IMR-90 (cell line): ENCODE data around the gene PCP4L1. TPM values are rescaled to one million over a fixed set of nuclear protein-coding genes. Genes with fewer than 3 reads are reported as not detected.

Experiments used
- ATAC-seq: fragments of 200-7000 bp; cut with Tn5 transposase; 2 replicates; pipeline ENCODE4 v1.9.1; 2020; ENCODE audit warnings: low read depth, mild to moderate bottlenecking, moderate library complexity
- BruUV-seq: library from RNA; stranded (reverse); fragments of 400-500 nt; replicated peaks from 2 replicates; lab custom pipeline; 2021; lab: Mats Ljungman, UMichigan
- CTCF ChIA-PET: fragments of 300-600 bp; formaldehyde crosslinking; extraction: SDS; loops from one replicate; lab custom pipeline; 2021; ENCODE audit warnings: antibody characterized with exemption; lab: Yijun Ruan, JAX
- POLR2A ChIA-PET: fragments of 300-600 bp; sonication (Branson Sonifier 250); formaldehyde crosslinking; loops from one replicate; lab custom pipeline; 2022; ENCODE audit warnings: antibody characterized with exemption; ENCODE audit not compliant: unreplicated experiment; lab: Charles Lee
- DNase-seq: peaks from one replicate; pipeline ENCODE4 v3.0.0; 2013
- H2AFZ ChIP-seq: replicated peaks from 2 replicates; pipeline ENCODE3; 2013; ENCODE audit warnings: low read length, mild to moderate bottlenecking; ENCODE audit not compliant: poor library complexity
- H2AK5ac ChIP-seq: 2 replicates; pipeline ENCODE4 v1.6.1; 2013; ENCODE audit warnings: low read depth, low read length, inconsistent platforms
- H2AK9ac ChIP-seq: replicated peaks from 2 replicates; pipeline ENCODE3; 2013; ENCODE audit warnings: mild to moderate bottlenecking, low read depth, low read length, moderate library complexity; ENCODE audit not compliant: poor library complexity
- H2BK120ac ChIP-seq: 2 replicates; pipeline ENCODE4 v1.6.1; 2013; ENCODE audit warnings: low read depth, low read length, inconsistent platforms
- H2BK15ac ChIP-seq: 3 replicates; pipeline ENCODE4 v1.6.1; 2013; ENCODE audit warnings: low read depth, low read length, inconsistent platforms
- H2BK20ac ChIP-seq: 2 replicates; pipeline ENCODE4 v1.6.1; 2013; ENCODE audit warnings: low read depth, mild to moderate bottlenecking, inconsistent platforms, low read length, moderate library complexity
- H2BK5ac ChIP-seq: 2 replicates; pipeline ENCODE4 v1.6.1; 2013; ENCODE audit warnings: mild to moderate bottlenecking, low read depth, low read length, inconsistent platforms; ENCODE audit not compliant: poor library complexity, severe bottlenecking
- H3K14ac ChIP-seq: replicated peaks from 2 replicates; pipeline ENCODE4 v1.6.1; 2013; ENCODE audit warnings: low read depth, low read length, inconsistent platforms
- H3K18ac ChIP-seq: 2 replicates; pipeline ENCODE4 v1.6.1; 2013; ENCODE audit warnings: low read depth, low read length, control low read depth
- H3K23ac ChIP-seq: 2 replicates; pipeline ENCODE4 v1.6.1; 2013; ENCODE audit warnings: low read depth, low read length, inconsistent platforms
- H3K27ac ChIP-seq: 2 replicates; pipeline ENCODE4 v1.5.1; 2013; ENCODE audit warnings: mild to moderate bottlenecking, control low read depth, low read length; ENCODE audit not compliant: insufficient read depth
- H3K27me3 ChIP-seq: 2 replicates; pipeline ENCODE4 v1.6.1; 2013; ENCODE audit warnings: low read length; ENCODE audit not compliant: control insufficient read depth, insufficient read depth
- H3K36me3 ChIP-seq: 2 replicates; pipeline ENCODE4 v1.6.1; 2013; ENCODE audit warnings: low read length, mixed read lengths; ENCODE audit not compliant: control insufficient read depth, insufficient read depth
- H3K4ac ChIP-seq: 2 replicates; pipeline ENCODE4 v1.6.1; 2013; ENCODE audit warnings: low read depth, low read length, inconsistent platforms
- H3K4me1 ChIP-seq: 2 replicates; pipeline ENCODE4 v1.6.1; 2013; ENCODE audit warnings: low read length, mixed read lengths; ENCODE audit not compliant: control insufficient read depth, insufficient read depth
- H3K4me2 ChIP-seq: 2 replicates; pipeline ENCODE4 v1.6.1; 2013; ENCODE audit warnings: low read depth, mild to moderate bottlenecking, control low read depth, low read length, moderate library complexity
- H3K4me3 ChIP-seq: 2 replicates; pipeline ENCODE4 v1.5.1; 2013; ENCODE audit warnings: low read depth, mild to moderate bottlenecking, control low read depth, low read length, moderate library complexity; ENCODE audit not compliant: insufficient read depth
- H3K56ac ChIP-seq: 2 replicates; pipeline ENCODE4 v1.6.1; 2013; ENCODE audit warnings: low read length, inconsistent platforms; ENCODE audit not compliant: insufficient read depth; ENCODE audit errors: extremely low read depth
- H3K79me1 ChIP-seq, 2 experiments: 2 replicates each; pipeline ENCODE4 v1.6.1; 2013; ENCODE audit warnings: low read length in 2 of 2, inconsistent platforms in 1 of 2, low read depth in 1 of 2
- H3K9ac ChIP-seq: 2 replicates; pipeline ENCODE4 v1.6.1; 2013; ENCODE audit warnings: low read depth, low read length, control low read depth
- H3K9me1 ChIP-seq: 2 replicates; pipeline ENCODE4 v1.6.1; 2013; ENCODE audit warnings: low read length, inconsistent platforms; ENCODE audit not compliant: insufficient read depth
- H3K9me3 ChIP-seq: 2 replicates; pipeline ENCODE4 v1.6.1; 2013; ENCODE audit warnings: low read length; ENCODE audit not compliant: control insufficient read depth, insufficient read depth
- H4K20me1 ChIP-seq: 2 replicates; pipeline ENCODE4 v1.6.1; 2013; ENCODE audit warnings: low read length, inconsistent platforms; ENCODE audit not compliant: insufficient read depth
- H4K5ac ChIP-seq: 2 replicates; pipeline ENCODE4 v1.6.1; 2013; ENCODE audit warnings: mild to moderate bottlenecking, low read depth, low read length, control low read depth
- H4K8ac ChIP-seq, 2 experiments: 2 replicates each; pipeline ENCODE4 v1.6.1; 2013; ENCODE audit warnings: low read depth in 2 of 2, low read length in 2 of 2, control low read depth in 1 of 2, inconsistent platforms in 1 of 2
- H4K91ac ChIP-seq: 2 replicates; pipeline ENCODE4 v1.6.1; 2013; ENCODE audit warnings: low read depth, low read length, inconsistent platforms; ENCODE audit not compliant: insufficient read depth
- BHLHE40 ChIP-seq: fragments of 150-350 bp; IDR thresholded peaks from 2 replicates; pipeline ENCODE4 v1.6.1; 2016; ENCODE audit warnings: mild to moderate bottlenecking, low read depth, low read length
- CEBPB ChIP-seq: IDR thresholded peaks from 2 replicates; pipeline ENCODE4 v1.6.1; 2012; ENCODE audit warnings: low read depth, low read length, improper control_type of control experiment
- CHD1 ChIP-seq: IDR thresholded peaks from 2 replicates; pipeline ENCODE4 v1.6.1; 2012; ENCODE audit warnings: low read depth, low read length, improper control_type of control experiment
- MAFK ChIP-seq: IDR thresholded peaks from 2 replicates; pipeline ENCODE4 v1.6.1; 2012; ENCODE audit warnings: low read depth, low read length, improper control_type of control experiment
- MAZ ChIP-seq: IDR thresholded peaks from 2 replicates; pipeline ENCODE4 v1.6.1; 2012; ENCODE audit warnings: low read depth, mild to moderate bottlenecking, low read length, improper control_type of control experiment, moderate library complexity, borderline replicate concordance
- MXI1 ChIP-seq: IDR thresholded peaks from 2 replicates; pipeline ENCODE4 v1.6.1; 2012; ENCODE audit warnings: low read depth, mild to moderate bottlenecking, low read length, moderate library complexity, borderline replicate concordance
- NFE2L2 ChIP-seq: fragments of 150-350 bp; IDR thresholded peaks from 2 replicates; pipeline ENCODE4 v1.6.1; 2016; ENCODE audit warnings: low read depth, mild to moderate bottlenecking, low read length
- POLR2A ChIP-seq: IDR thresholded peaks from 2 replicates; pipeline ENCODE4 v1.6.1; 2012; ENCODE audit warnings: mild to moderate bottlenecking, low read depth, low read length
- RAD21 ChIP-seq: IDR thresholded peaks from 2 replicates; pipeline ENCODE4 v1.6.1; 2012; ENCODE audit warnings: low read length, improper control_type of control experiment
- RCOR1 ChIP-seq: IDR thresholded peaks from 2 replicates; pipeline ENCODE4 v1.6.1; 2012; ENCODE audit warnings: mild to moderate bottlenecking, low read length, improper control_type of control experiment; ENCODE audit not compliant: insufficient replicate concordance
- RFX5 ChIP-seq: IDR thresholded peaks from 2 replicates; pipeline ENCODE4 v1.8.0; 2012; ENCODE audit warnings: low read depth, mild to moderate bottlenecking, low read length, moderate library complexity
- SMC3 ChIP-seq: fragments of 150-350 bp; IDR thresholded peaks from 2 replicates; pipeline ENCODE4 v1.6.1; 2016; ENCODE audit warnings: low read depth, mild to moderate bottlenecking, antibody characterized with exemption, low read length, moderate library complexity
- WGBS, 2 experiments: methylation state at CpG; one replicate each; pipeline versions ENCODE4 v1.1.5 to v1.1.7; 2013; ENCODE audit warnings: missing lambda C conversion rate in 2 of 2; ENCODE audit not compliant: insufficient read length in 1 of 2; ENCODE audit errors: extremely low coverage in 2 of 2; 5-methylcytosine and 5-hydroxymethylcytosine counted together
- dilution Hi-C: fragments of 300-500 bp; cut with HindIII; formaldehyde crosslinking; loops from one replicate; pipeline ENCODE4 v1.14.3; 2018; ENCODE audit warnings: low sequenced_read_pairs; ENCODE audit not compliant: unreplicated experiment
- in situ Hi-C: fragments of 300-500 bp; cut with MboI; formaldehyde crosslinking; loops from 3 replicates; pipeline ENCODE4 v1.14.3; 2019; ENCODE audit warnings: low sequenced_read_pairs, inconsistent platforms, mixed read lengths
- intact Hi-C: fragments of 100-400 bp; cut with micrococcal nuclease; formaldehyde crosslinking; loops from 2 replicates; pipeline ENCODE4 v1.10.0; 2022
- polyA plus RNA-seq, 3 experiments: library from polyadenylated mRNA; depleted of rRNA; stranded (reverse); fragments of >200 nt; gene quantifications; 2 replicates each; pipeline ENCODE4 v1.2.3, GENCODE V29; 2012; ENCODE audit warnings: low replicate concordance in 1 of 3
- total RNA-seq: library from RNA; depleted of rRNA; stranded (reverse); fragments of >200 nt; gene quantifications from 2 replicates; pipeline ENCODE4 v1.2.3, GENCODE V29; 2012
- TF ChIP-seq, protein P1 (sequence below): fragments of 150-350 bp; IDR thresholded peaks from 2 replicates; pipeline ENCODE4 v1.6.1; 2016; ENCODE audit warnings: low read depth, mild to moderate bottlenecking, low read length, moderate library complexity, borderline replicate concordance
- TF ChIP-seq, protein P2 (sequence below): conservative IDR thresholded peaks from 2 replicates; pipeline ENCODE4 v1.5.1; 2012; ENCODE audit warnings: mild to moderate bottlenecking, low read depth, low read length, improper control_type of control experiment
- TF ChIP-seq, protein P3 (sequence below): fragments of 150-350 bp; IDR thresholded peaks from 2 replicates; pipeline ENCODE4 v1.6.1; 2017; ENCODE audit warnings: mild to moderate bottlenecking, antibody characterized with exemption, low read length, low read depth

The PCP4L1 gene
- total and polyA plus RNA-seq, 2 of the 4 experiments (the other 2 are of a cell fraction): not detected

DNA sequence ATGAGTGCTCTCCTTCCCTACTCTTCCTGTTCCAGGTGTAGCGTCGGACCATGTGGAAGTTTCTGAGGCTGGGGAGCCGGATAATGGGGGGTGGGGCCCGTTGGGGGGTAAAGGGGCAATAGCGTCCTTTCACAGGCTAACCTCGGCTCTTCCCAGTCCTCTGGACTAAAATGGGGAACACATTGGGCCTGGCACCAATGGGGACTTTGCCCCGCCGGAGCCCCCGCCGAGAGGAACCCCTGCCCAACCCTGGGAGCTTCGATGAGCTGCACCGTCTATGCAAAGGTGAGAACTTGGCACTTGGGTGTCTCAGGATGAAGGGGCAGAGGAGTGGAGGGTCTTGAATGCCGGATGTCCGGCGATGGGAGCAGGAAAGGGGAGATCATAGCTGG is 32.2 kb upstream of the PCP4L1 start:
- Histone ChIP-seq H3K14ac (peak overlapping the region; percentile 89), H3K9me3 (no peaks in the 10 kb centered on the region), H2BK5ac (peak overlapping the region; percentile 29), H2AK9ac (peak overlapping the region; percentile 97), H4K8ac (peak overlapping the region; percentile 96 to 97), H3K27ac (peak overlapping the region; percentile 68), H3K79me1 (peaks cover 9 to 17% of the 10 kb centered on the region in 2 experiments; a peak in 3 of 4 replicates), H3K9ac (peak overlapping the region; percentile 81), H2AK5ac (peak overlapping the region; percentile 67; the same call in 1 of the 2 replicates), H4K20me1 (no peaks in the 10 kb centered on the region), H3K4ac (peak overlapping the region; percentile 83), H3K9me1 (peaks cover 8% of the 10 kb centered on the region; the same call in 1 of the 2 replicates), H3K4me1 (peaks cover 9% of the 10 kb centered on the region; the same call in 1 of the 2 replicates), H4K5ac (peak overlapping the region; percentile 69), H3K4me2 (peak overlapping the region; percentile 81), H3K4me3 (peak overlapping the region; percentile 74), H2AFZ (peak overlapping the region; percentile 98), H2BK15ac (0 out of 3 replicates have a peak overlapping the region, but pooled peaks have one; percentile 39), H3K18ac (peak overlapping the region; percentile 16; the same call in 1 of the 2 replicates), H3K27me3 (no peaks in the 10 kb centered on the region; the same call in 1 of the 2 replicates), H4K91ac (peak overlapping the region; percentile 92), H3K23ac (peak overlapping the region; percentile 62), H3K36me3 (peaks cover 19% of the 10 kb centered on the region), H2BK120ac (peak overlapping the region; percentile 66), H2BK20ac (no peak overlapping the region), H3K56ac (peak overlapping the region; percentile 89)
- ChIA-PET CTCF (interaction anchor here (0.5 to 3.2 kb wide), 14 partner anchors 9 to 159 kb away, joined by 3 to 21 read pairs (median 4); partner anchors contain the start of genes ADAMTS4 and NDUFS2), POLR2A (interaction anchor here (0.5 kb wide), 1 partner anchor 132 kb away, joined by 6 read pairs; no protein-coding TSS in a partner anchor)
- WGBS, 2 experiments: 10% methylated on average over 2 of the region's 15 CpGs; no CpG with 5 or more reads in 1 of the 2 experiments
- in situ Hi-C loops: loop anchor here (5.0 kb wide), 2 partner anchors 66 to 156 kb away; no protein-coding TSS in a partner anchor
- dilution Hi-C loops: no loop called here
- ATAC-seq (no peak), DNase-seq (no peak)
- no TSS peak for BruUV-seq
- intact Hi-C loops: no loop called here
- TF ChIP-seq BHLHE40 (no peak), RFX5 (no peak), CEBPB (no peak), CHD1 (no peak), SMC3 (no peak), RAD21 (no peak), MAZ (no peak), RCOR1 (no peak), MXI1 (no peak), NFE2L2 (no peak), POLR2A (no peak), MAFK (no peak)
- TF ChIP-seq, protein P1, sequence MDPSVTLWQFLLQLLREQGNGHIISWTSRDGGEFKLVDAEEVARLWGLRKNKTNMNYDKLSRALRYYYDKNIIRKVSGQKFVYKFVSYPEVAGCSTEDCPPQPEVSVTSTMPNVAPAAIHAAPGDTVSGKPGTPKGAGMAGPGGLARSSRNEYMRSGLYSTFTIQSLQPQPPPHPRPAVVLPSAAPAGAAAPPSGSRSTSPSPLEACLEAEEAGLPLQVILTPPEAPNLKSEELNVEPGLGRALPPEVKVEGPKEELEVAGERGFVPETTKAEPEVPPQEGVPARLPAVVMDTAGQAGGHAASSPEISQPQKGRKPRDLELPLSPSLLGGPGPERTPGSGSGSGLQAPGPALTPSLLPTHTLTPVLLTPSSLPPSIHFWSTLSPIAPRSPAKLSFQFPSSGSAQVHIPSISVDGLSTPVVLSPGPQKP: no peak
- TF ChIP-seq, protein P2, sequence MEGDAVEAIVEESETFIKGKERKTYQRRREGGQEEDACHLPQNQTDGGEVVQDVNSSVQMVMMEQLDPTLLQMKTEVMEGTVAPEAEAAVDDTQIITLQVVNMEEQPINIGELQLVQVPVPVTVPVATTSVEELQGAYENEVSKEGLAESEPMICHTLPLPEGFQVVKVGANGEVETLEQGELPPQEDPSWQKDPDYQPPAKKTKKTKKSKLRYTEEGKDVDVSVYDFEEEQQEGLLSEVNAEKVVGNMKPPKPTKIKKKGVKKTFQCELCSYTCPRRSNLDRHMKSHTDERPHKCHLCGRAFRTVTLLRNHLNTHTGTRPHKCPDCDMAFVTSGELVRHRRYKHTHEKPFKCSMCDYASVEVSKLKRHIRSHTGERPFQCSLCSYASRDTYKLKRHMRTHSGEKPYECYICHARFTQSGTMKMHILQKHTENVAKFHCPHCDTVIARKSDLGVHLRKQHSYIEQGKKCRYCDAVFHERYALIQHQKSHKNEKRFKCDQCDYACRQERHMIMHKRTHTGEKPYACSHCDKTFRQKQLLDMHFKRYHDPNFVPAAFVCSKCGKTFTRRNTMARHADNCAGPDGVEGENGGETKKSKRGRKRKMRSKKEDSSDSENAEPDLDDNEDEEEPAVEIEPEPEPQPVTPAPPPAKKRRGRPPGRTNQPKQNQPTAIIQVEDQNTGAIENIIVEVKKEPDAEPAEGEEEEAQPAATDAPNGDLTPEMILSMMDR: no peak
- TF ChIP-seq, protein P3, sequence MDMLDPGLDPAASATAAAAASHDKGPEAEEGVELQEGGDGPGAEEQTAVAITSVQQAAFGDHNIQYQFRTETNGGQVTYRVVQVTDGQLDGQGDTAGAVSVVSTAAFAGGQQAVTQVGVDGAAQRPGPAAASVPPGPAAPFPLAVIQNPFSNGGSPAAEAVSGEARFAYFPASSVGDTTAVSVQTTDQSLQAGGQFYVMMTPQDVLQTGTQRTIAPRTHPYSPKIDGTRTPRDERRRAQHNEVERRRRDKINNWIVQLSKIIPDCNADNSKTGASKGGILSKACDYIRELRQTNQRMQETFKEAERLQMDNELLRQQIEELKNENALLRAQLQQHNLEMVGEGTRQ: no peak
